ENCODE data around the gene SLCO3A1.
"Not testable (repeated sequence)": the region's sequence is repeated elsewhere in the genome, so short reads cannot be mapped to it uniquely, and the experiment has no call there.

The SLCO3A1 gene

GRCh38 chr15:92187975-92188374 is 334.5 kb downstream of the SLCO3A1 start:
- DNase-seq (ENCODE audit: low read depth in 1 of 2, low spot score in 1 of 2), result no peak

- DNase-seq (ENCODE audit: low read depth in 1 of 2, low spot score in 1 of 2), result no peak
Measured at GRCh38 chr15:92189166-92189565, 335.7 kb downstream of the SLCO3A1 start.

DNA sequence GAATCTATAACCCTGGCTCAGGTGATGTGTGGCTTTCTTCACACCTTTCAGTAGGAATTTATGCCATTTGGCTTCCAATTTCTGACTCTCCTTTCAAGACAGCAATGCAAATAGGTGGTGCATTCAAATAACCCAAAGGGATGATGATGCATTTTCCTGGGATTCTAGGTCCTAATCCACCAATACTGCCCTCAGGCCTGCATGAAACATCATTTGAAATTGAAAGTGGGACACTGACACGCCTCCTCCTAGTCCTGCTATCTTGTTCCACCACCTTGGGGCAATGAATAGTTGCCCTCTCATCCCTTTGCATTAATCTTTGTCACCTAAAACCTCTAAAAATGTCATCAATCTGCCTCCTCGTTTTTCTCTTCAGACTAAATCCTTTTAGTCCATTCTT is 341.7 kb downstream of the SLCO3A1 start:
- no peak for DNase-seq (ENCODE audit: low read depth in 1 of 2, low spot score in 1 of 2)

DNA sequence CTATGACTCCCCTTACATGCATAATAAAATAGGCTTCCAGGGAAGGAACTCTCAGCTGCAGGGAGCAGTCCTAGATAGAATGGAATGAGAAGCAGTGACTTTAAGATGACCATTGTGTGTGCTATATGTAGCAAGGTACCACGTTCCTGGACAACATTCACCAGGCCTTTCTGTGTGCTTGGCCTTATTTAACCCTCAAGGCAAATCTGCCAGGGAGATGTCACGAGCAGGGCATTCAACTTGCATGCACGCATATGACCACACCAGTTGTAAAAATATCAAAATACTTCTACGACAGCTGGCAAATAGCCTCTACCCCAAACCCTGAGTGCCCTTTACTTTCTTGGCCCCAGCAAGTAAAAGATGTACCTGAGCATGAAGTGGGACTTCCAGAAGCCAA is 342.8 kb downstream of the SLCO3A1 start:
- DNase-seq (ENCODE audit: low read depth in 1 of 2, low spot score in 1 of 2), result no peak

DNA sequence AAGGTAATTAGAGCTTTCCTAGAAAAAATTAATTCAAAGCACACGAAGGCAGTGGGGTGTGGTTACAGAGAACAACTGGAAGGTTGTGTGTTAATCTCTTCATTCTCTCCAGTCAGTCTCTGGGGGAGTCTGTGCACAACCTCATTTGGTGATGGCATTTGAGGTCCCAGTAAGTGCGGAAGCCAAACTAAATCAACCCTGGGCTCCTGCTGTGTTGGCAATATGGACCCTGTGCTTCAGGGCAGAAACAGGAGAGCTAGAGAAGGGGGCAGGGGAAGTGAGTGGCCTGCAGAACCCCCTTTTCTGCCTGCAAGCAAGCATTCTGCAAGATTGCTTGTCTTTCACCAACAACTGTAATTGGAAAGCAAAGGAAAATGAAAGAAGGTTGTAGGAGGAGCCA is 344.2 kb downstream of the SLCO3A1 start:
- no peak for DNase-seq (ENCODE audit: low read depth in 1 of 2, low spot score in 1 of 2)

GRCh38 chr15:92200891-92201290 is 347.4 kb downstream of the SLCO3A1 start:
- DNase-seq (ENCODE audit: low read depth in 1 of 2, low spot score in 1 of 2), result no peak

GRCh38 chr15:92205255-92205739 is 351.8 kb downstream of the SLCO3A1 start:
- no peak for DNase-seq (ENCODE audit: low read depth in 1 of 2, low spot score in 1 of 2)

DNA sequence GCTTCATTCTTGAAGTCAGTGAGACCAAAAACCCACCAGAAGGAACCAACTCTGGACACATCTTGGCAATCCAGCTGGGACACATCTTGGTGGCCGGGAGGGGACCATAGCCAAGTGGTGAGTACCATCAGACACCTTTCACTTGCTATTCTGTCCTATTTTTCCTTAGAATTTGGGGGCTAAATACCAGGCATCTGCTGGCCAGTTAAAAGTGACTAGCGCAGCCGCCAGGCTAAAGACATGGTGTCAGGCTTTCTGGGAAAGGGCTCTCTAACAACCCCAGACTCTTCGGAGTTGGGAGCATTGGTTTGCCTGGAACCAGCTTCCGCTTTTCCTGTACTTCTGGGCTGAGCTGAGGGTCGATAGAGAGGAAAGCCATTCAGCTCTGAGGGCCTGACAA is 354.1 kb downstream of the SLCO3A1 start:
- DNase-seq (ENCODE audit: low read depth in 1 of 2, low spot score in 1 of 2), result not testable (repeated sequence)

Measured in activated T-helper 1 cell treated with anti-CD3 and anti-CD28 coated beads, Interleukin-2, amount 50 U/mL, for 16 hours (primary cell).